Fibroblast of lung (primary cell): Measurements from ENCODE around the gene NFKBIL1. TPM values are rescaled to one million over a fixed set of nuclear protein-coding genes. Genes with fewer than 3 reads are reported as not detected.

ENCODE experiments used
- DNase-seq, 2 donors: peaks; one replicate each; pipeline versions ENCODE4 v3.0.0 to v3.0.0-alpha.2; 2010; ENCODE audit warnings: low read depth in 2 of 2
- H2AFZ ChIP-seq: 2 replicates; pipeline ENCODE4 v1.5.1; 2012; ENCODE audit warnings: low read length, control low read depth, inconsistent platforms
- H3K27ac ChIP-seq: 2 replicates; pipeline ENCODE4 v1.5.1; 2011; ENCODE audit warnings: low read length, control low read depth; ENCODE audit not compliant: insufficient read depth
- H3K27me3 ChIP-seq: 2 replicates; pipeline ENCODE4 v1.5.1; 2011; ENCODE audit warnings: mild to moderate bottlenecking, low read length; ENCODE audit not compliant: control insufficient read depth, insufficient read depth
- H3K36me3 ChIP-seq: 2 replicates; pipeline ENCODE4 v1.5.1; 2011; ENCODE audit warnings: low read length; ENCODE audit not compliant: control insufficient read depth, insufficient read depth
- H3K4me1 ChIP-seq: 2 replicates; pipeline ENCODE4 v1.5.1; 2011; ENCODE audit warnings: low read length; ENCODE audit not compliant: control insufficient read depth, insufficient read depth; ENCODE audit errors: extremely low read depth
- H3K4me2 ChIP-seq: 2 replicates; pipeline ENCODE4 v1.5.1; 2011; ENCODE audit warnings: low read length, control low read depth; ENCODE audit not compliant: insufficient read depth; ENCODE audit errors: extremely low read depth
- H3K4me3 ChIP-seq, 4 experiments: fragments of 200-600 bp in 1 of 4; sonication (generic) in 1 of 4; replicated peaks in 1 of 4; 2 replicates each; pipeline ENCODE4 v1.5.1; 2011 to 2016; ENCODE audit warnings: low read length in 4 of 4, low read depth in 3 of 4, mild to moderate bottlenecking in 3 of 4, control low read depth in 2 of 4, inconsistent platforms in 1 of 4, mixed read lengths in 1 of 4; ENCODE audit not compliant: insufficient read depth in 1 of 4; ENCODE audit errors: control extremely low read depth in 1 of 4
- H3K79me2 ChIP-seq: 2 replicates; pipeline ENCODE4 v1.5.1; 2012; ENCODE audit warnings: mild to moderate bottlenecking, low read length, inconsistent platforms; ENCODE audit not compliant: control insufficient read depth, insufficient read depth
- H3K9ac ChIP-seq: 2 replicates; pipeline ENCODE4 v1.5.1; 2011; ENCODE audit warnings: mild to moderate bottlenecking, low read length, control low read depth; ENCODE audit not compliant: insufficient read depth
- H3K9me3 ChIP-seq: 2 replicates; pipeline ENCODE4 v1.5.1; 2012; ENCODE audit warnings: low read depth, low read length; ENCODE audit not compliant: control insufficient read depth, insufficient read depth
- H4K20me1 ChIP-seq: 2 replicates; pipeline ENCODE4 v1.5.1; 2011; ENCODE audit warnings: low read length; ENCODE audit not compliant: control insufficient read depth, insufficient read depth; ENCODE audit errors: extremely low read depth
- EZH2 ChIP-seq: IDR thresholded peaks from 2 replicates; pipeline ENCODE4 v1.5.1; 2012; ENCODE audit warnings: low read length, control low read depth, mild to moderate bottlenecking; ENCODE audit errors: missing control alignments
- polyA plus RNA-seq, 2 donors: library from polyadenylated mRNA; depleted of rRNA in 1 of 2; stranded (reverse) in 1 of 2; unstranded in 1 of 2; fragments of >200 nt; gene quantifications; 2 replicates each; pipeline ENCODE4 v1.2.1, GENCODE V29; 2011 to 2012; ENCODE audit warnings: missing spikeins in 1 of 2
- total RNA-seq: library from RNA; depleted of rRNA; stranded (reverse); fragments of >200 nt; gene quantifications from 2 replicates; pipeline ENCODE4 v1.2.1, GENCODE V29; 2014
- TF ChIP-seq, protein P1 (sequence below), 2 donors: IDR thresholded peaks in 1 of 2; conservative IDR thresholded peaks in 1 of 2; 1 replicate in 1 of 2; 2 replicates in 1 of 2; pipeline ENCODE4 v1.5.1; 2011 to 2012; ENCODE audit warnings: low read length in 2 of 2, control low read depth in 1 of 2, inconsistent platforms in 1 of 2, low read depth in 1 of 2, mild to moderate bottlenecking in 1 of 2

The NFKBIL1 gene
- total and polyA plus RNA-seq, 2 donors (not counting 1 experiment from before 2014, with no cell fraction given), result 5.1 to 44.3 TPM

DNA sequence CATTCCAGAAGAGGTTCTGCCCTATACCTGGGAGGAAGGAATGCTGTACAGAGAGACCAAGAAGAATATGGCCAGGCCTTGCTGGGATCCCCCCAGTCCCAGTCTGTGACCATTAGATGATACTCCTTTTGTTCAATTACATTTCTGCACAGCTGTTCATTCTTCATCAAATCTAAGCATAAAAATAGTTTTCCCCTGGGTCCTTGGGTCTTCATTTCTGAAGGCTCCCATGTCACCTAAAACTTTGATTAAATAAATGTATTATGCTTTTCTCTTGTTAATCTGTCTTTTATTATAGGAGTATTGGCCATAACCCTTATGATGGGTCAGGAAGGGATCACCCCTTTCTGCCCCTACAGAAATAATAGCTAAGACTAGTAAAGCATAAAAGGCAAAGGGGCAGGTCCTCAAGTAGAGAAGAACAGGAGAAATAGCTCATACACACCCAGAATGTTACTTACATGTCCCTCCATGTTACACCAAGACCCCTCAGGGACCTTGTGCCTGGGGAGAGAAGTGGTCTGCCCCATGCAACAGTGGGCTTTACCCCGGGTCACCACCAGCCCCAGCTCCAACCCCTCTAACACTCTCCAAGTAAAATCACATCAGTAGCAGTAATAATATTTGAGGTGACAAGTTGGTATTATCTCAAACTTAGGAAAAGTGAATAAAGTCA lies 22.6 kb downstream of the NFKBIL1 start:
- Histone ChIP-seq H3K4me2 (no peak overlapping the region), H3K4me3 (no peak overlapping the region), H4K20me1 (no peaks in the 10 kb centered on the region), H3K27me3 (peaks cover 19% of the 10 kb centered on the region), H3K4me1 (no peaks in the 10 kb centered on the region), H3K9me3 (no peaks in the 10 kb centered on the region), H3K9ac (no peak overlapping the region), H3K79me2 (no peaks in the 10 kb centered on the region), H2AFZ (no peak overlapping the region), H3K36me3 (no peaks in the 10 kb centered on the region), H3K27ac (no peak overlapping the region)
- no peak for DNase-seq
- TF ChIP-seq, protein P1, sequence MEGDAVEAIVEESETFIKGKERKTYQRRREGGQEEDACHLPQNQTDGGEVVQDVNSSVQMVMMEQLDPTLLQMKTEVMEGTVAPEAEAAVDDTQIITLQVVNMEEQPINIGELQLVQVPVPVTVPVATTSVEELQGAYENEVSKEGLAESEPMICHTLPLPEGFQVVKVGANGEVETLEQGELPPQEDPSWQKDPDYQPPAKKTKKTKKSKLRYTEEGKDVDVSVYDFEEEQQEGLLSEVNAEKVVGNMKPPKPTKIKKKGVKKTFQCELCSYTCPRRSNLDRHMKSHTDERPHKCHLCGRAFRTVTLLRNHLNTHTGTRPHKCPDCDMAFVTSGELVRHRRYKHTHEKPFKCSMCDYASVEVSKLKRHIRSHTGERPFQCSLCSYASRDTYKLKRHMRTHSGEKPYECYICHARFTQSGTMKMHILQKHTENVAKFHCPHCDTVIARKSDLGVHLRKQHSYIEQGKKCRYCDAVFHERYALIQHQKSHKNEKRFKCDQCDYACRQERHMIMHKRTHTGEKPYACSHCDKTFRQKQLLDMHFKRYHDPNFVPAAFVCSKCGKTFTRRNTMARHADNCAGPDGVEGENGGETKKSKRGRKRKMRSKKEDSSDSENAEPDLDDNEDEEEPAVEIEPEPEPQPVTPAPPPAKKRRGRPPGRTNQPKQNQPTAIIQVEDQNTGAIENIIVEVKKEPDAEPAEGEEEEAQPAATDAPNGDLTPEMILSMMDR (conservative IDR thresholded peaks at IDR 0.05 in 1 of 2, IDR thresholded peaks at IDR 0.05 in 1 of 2; ENCODE audit: low read depth in 1 of 2, low read length in 2 of 2), result no peak
- TF ChIP-seq EZH2, result no peak

DNA sequence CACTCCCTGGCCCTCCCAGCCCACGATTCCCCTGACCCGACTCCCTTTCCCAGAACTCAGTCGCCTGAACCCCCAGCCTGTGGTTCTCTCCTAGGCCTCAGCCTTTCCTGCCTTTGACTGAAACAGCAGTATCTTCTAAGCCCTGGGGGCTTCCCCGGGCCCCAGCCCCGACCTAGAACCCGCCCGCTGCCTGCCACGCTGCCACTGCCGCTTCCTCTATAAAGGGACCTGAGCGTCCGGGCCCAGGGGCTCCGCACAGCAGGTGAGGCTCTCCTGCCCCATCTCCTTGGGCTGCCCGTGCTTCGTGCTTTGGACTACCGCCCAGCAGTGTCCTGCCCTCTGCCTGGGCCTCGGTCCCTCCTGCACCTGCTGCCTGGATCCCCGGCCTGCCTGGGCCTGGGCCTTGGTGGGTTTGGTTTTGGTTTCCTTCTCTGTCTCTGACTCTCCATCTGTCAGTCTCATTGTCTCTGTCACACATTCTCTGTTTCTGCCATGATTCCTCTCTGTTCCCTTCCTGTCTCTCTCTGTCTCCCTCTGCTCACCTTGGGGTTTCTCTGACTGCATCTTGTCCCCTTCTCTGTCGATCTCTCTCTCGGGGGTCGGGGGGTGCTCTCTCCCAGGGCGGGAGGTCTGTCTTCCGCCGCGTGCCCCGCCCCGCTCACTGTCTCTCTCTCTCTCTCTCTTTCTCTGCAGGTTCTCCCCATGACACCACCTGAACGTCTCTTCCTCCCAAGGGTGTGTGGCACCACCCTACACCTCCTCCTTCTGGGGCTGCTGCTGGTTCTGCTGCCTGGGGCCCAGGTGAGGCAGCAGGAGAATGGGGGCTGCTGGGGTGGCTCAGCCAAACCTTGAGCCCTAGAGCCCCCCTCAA lies 24.9 kb downstream of the NFKBIL1 start, which contains the start of gene LTA:
TSS of gene LTA (plus strand) at position 249 of the 871 bp plus-strand sequence. CDS start at position 703, 454 bp downstream.
- H2AFZ ChIP-seq, result no peak within 1 kb of the TSS
- H3K4me2 ChIP-seq, result no peak within 1 kb of the TSS
- no peaks in the 10 kb centered on the region for H3K4me1 ChIP-seq
- H3K9ac ChIP-seq, result no peak within 1 kb of the TSS
- H3K36me3 ChIP-seq, result no peaks in the 10 kb centered on the region
- H3K4me3 ChIP-seq, result no peak within 1 kb of the TSS
- peaks cover 33% of the 10 kb centered on the region for H3K27me3 ChIP-seq
- H3K27ac ChIP-seq, result no peak within 1 kb of the TSS
- no peaks in the 10 kb centered on the region for H4K20me1 ChIP-seq
- TF ChIP-seq EZH2, result no peak
- TF ChIP-seq, protein P1 (conservative IDR thresholded peaks at IDR 0.05 in 1 of 2, IDR thresholded peaks at IDR 0.05 in 1 of 2; ENCODE audit: low read depth in 1 of 2, low read length in 2 of 2), result no peak
- no peaks in the 10 kb centered on the region for H3K9me3 ChIP-seq
- no peaks in the 10 kb centered on the region for H3K79me2 ChIP-seq
- no peak for DNase-seq

DNA sequence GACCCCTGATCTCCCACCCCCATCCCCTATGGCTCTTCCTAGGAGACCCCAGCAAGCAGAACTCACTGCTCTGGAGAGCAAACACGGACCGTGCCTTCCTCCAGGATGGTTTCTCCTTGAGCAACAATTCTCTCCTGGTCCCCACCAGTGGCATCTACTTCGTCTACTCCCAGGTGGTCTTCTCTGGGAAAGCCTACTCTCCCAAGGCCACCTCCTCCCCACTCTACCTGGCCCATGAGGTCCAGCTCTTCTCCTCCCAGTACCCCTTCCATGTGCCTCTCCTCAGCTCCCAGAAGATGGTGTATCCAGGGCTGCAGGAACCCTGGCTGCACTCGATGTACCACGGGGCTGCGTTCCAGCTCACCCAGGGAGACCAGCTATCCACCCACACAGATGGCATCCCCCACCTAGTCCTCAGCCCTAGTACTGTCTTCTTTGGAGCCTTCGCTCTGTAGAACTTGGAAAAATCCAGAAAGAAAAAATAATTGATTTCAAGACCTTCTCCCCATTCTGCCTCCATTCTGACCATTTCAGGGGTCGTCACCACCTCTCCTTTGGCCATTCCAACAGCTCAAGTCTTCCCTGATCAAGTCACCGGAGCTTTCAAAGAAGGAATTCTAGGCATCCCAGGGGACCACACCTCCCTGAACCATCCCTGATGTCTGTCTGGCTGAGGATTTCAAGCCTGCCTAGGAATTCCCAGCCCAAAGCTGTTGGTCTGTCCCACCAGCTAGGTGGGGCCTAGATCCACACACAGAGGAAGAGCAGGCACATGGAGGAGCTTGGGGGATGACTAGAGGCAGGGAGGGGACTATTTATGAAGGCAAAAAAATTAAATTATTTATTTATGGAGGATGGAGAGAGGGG lies 26.1 kb downstream of the NFKBIL1 start:
- no peaks in the 10 kb centered on the region for H3K79me2 ChIP-seq
- H3K9ac ChIP-seq, result no peak overlapping the region
- H3K27ac ChIP-seq, result no peak overlapping the region
- H2AFZ ChIP-seq, result no peak overlapping the region
- no peak overlapping the region for H3K4me2 ChIP-seq
- H3K9me3 ChIP-seq, result no peaks in the 10 kb centered on the region
- no peak for DNase-seq
- TF ChIP-seq, protein P1 (conservative IDR thresholded peaks at IDR 0.05 in 1 of 2, IDR thresholded peaks at IDR 0.05 in 1 of 2; ENCODE audit: low read depth in 1 of 2, low read length in 2 of 2), result no peak
- no peak for TF ChIP-seq EZH2
- H3K4me1 ChIP-seq, result no peaks in the 10 kb centered on the region
- H4K20me1 ChIP-seq, result no peaks in the 10 kb centered on the region
- H3K36me3 ChIP-seq, result no peaks in the 10 kb centered on the region
- H3K4me3 ChIP-seq, result no peak overlapping the region
- H3K27me3 ChIP-seq, result peaks cover 32% of the 10 kb centered on the region
